NT2/D1 (cell line): ENCODE measurements around the gene SUSD1.

ENCODE experiments used
- SUZ12 ChIP-seq: IDR thresholded peaks from 2 replicates; pipeline ENCODE4 v1.6.1; 2011; ENCODE audit not compliant: insufficient read length, insufficient read depth; ENCODE audit errors: extremely low read depth
- ZNF274 ChIP-seq: IDR thresholded peaks from 2 replicates; pipeline ENCODE4 v1.6.1; 2011; ENCODE audit warnings: mild to moderate bottlenecking, low read depth, low read length

- TF ChIP-seq SUZ12 (no peak), ZNF274 (no peak)
Measured at GRCh38 chr9:112144807-112145206, 30.3 kb downstream of the SUSD1 start.
